Measurements from ENCODE around the gene AMN.

AMN gene

DNA sequence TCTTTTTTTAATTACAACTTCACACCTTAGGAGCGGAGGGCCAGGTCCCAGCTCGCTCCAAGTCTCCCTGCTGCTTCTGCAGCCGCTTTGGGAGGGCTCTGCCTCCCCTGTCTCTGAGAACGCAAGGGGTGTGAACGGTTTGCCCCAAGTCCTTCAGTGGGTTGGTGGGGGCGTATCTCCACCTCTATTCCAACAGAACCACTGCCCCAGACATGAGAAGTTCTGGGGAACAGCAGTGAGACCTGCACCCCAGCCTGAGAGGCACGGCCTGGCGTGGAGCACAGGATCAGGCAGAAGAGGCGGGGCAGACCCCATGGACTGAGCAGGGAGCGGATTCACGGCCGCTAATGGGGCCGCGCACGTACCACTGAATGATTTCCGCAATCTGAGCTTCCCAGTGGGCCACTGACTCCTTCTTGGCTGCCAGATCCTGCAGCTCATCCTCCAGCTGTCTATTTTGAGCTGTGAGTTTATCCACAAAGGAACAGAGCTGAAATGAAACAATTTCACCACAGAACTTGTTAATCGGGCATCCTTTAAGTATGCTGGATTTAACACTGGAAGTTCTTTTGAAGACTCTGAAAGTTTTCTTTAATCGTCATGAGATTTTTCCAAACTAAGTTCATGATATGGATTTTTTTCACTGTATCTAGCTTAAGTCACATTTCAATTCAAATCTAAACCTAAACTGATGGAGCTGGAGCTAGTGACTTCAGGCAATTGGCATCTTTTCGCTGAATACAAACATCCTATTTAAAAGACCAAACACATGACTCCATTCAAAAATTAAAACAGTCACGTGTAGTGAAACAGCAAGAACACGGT, 44.4 kb downstream of the AMN start:
- DNase-seq (ENCODE audit: low spot score): no peak

DNA sequence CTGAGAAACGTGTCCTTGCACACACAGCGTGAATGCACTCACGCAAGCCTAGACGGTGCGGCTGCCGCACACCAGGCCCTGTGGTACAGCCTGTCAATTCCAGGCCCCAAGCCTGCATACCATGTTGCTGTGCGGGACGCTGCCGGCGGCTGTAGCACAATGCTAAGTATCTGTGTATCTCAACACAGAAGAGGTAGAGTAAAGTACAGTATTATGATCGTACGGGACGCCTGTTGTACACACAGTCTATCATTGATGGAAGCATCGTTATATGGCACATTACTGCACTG, 45.0 kb downstream of the AMN start:
- DNase-seq (ENCODE audit: low spot score): no peak

DNA sequence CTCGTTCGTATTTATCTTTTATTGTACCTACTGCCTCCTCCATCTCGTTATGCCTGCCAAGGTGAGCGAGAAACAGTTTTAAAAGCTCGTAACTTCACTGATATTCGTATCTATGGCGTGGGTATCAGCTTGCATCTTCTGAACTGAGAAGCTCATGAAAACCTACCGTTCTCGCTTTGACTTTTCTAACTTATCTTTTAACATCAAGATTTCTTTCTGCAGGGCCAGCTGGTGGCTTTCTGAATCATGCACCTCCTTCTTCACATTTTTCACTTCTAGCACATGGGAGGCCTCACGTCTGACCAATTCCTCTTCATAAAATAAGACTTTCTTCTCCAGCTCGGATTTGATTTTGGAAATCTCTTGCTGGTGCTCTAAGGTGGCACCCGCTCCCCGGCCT, 45.8 kb downstream of the AMN start:
- DNase-seq (ENCODE audit: low spot score): no peak

DNA sequence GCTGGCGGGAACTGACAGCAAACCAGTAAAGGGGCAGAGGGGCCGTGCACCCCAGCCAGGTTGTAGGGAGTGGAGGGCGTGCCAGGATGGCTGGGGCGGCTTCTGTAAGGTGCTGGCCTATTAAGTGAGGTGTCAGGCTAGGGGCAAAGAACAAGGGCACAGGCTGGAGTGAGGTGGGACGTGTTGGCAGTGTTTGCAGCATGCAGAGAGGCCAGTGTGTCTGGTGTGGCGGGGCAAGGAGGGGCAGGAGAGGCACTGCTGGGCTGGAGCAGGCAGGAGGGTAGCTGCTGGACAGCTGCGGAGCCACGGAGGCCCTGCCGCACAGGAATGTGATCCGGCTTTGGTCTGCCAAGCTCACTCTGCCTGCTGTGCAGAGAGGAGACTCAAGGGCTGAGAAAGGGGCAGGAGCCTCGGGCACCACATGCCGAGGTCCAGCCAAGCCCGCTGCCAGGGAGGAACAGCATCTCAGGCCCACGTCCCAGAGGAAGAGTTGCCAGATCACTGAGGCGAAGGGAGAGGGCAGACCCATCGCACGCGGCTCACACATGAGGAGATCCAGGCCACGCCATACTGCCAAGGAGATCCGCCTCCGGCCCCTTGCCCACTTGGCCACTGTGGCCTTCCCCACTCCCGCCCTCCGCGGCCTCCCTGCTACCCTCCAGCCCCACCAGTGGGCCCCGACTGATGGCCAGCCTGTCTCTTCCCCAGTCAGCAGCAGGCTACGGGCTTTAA, 46.8 kb downstream of the AMN start:
- DNase-seq (ENCODE audit: low spot score): no peak

DNA sequence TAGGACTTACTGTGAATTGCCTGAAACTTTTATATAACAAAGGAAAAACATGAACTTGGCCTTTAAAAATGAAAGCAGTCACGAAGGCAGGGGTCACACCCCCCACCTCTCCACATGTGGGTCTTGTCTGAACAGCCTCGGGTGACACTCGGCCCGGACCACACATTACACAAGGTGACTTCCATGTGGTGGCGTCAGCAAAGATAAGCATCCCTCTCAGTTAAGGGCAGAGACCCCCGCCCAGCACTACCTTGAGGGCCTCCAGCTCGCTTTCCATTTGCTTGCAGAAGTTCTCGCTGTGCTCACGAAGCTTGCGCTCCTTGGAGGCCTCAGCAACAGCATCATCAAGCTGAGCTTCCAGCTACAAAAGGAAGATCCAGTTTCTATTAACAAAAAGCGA, 47.4 kb downstream of the AMN start:
- DNase-seq (ENCODE audit: low spot score): no peak

DNA sequence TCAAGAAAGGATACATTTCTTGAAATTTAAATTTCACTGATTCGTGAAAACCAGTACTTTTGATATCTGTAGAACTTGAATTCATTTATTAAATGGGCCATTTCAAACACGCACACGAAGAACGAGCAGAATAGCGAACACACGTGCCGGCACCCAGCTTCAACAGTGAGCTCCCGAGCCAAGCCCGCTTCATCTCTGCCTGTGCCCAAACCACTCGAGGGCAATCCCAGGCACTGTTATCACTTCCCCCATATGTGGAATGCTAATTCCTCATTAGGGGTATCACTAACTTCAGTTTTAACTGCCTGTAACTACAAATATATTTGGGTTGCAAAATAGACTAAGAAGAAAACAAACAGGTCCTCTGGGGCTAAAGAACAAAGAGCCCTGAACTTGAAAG, 48.0 kb downstream of the AMN start:
- DNase-seq (ENCODE audit: low spot score): no peak

DNA sequence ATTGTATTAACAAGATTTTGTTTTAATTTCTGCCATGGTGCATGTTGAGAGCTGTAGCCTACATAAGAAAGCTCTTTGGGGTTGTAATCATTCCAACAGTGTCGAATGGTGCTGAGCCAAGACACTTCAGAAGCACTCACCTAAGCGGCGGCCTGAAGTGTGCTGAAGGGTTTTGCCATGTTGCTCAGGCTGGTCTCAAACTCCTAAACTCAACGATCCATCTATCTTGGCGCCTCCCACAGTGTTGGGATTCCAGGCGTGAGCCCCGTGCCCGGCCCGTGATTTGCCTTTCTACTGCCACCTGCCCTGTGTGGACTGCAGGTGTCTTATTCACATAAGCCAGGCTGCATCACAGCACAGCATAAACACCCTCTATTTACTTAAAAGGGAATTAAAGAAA, 48.9 kb downstream of the AMN start:
- no peak for DNase-seq (ENCODE audit: low spot score)

DNA sequence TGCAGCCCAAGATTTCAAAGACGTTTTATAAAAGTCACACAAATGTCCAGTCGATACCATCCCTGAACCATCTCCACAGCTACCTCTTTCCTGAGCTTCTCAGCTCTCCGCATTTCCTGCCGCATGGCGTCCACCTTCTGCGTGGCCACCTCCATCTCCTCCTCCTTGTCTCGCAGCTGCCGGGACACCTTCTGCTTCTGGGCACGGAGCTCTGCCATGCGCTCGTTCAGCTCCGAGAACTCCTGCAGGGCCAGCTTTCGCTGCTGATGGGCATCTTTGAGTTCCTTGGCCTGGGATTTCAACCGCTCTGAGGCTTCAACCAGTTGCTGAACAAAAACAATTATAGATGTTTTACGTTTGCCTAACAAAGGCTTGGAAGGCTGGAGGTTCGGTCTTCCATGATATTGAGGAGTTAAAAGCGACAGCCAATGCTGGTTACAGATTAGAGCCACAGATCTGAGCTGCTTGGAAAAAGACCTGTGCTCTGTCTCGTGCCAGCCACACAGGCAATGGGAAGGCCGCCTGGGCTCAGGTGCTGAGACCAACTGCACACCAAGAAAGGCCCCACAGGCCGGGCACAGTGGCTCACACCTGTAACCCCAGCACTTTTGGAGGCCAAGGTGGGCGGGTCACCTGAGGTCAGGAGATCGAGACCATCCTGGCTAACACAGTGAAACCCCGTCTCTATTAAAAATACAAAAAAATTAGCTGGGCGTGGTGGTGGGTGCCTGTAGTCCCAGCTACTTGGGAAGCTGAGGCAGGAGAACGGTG, 49.6 kb downstream of the AMN start:
- no peak for DNase-seq (ENCODE audit: low spot score)

DNA sequence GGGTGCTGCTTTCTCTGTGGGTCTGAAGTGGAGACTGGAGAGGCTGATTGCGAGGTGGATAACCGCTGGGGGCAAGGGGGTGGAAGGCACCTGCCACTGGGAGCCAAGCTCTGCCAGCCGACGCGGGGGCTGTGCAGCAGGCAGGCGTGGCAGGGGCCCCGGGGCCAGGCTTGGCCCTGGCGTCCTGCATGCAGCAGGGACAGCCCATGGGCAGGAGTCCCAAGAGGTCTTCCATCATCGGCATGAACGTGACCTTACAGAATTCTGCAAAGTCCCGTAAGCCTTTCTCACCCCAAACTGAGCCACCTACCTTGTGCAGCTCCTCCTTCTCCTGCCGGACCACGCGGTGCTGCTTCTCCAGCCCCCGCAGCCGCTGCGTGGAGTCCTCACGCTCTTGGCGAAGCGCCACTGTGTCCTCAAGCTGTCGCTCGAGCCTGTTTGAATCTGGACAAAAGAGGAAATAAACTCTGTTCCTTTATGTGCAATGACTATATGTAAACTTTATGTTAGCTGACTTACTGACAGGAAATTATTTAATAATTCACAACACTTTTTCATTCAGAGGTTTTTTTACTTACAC, 51.3 kb downstream of the AMN start:
- DNase-seq (ENCODE audit: low spot score): no peak

DNA sequence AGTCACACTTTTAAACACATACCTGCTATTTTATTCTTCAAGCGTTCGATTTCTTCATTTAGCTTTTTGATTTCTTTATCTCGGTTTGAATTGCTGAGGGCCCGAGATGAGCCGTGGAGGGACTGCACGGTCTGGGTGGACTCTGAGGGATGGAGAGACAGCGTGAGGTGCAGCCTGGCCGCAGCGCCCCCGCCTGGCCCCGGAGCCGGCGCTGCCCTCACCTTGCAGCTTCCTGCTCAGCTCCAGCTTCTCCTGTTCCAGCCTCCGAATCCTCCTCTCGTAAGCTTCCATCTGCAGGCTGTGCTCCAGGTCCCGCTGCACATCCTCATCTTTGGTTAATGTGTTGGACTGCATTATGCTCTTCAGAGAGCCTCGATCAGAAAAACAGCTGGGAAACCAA, 53.2 kb downstream of the AMN start:
- DNase-seq (ENCODE audit: low spot score): no peak

DNA sequence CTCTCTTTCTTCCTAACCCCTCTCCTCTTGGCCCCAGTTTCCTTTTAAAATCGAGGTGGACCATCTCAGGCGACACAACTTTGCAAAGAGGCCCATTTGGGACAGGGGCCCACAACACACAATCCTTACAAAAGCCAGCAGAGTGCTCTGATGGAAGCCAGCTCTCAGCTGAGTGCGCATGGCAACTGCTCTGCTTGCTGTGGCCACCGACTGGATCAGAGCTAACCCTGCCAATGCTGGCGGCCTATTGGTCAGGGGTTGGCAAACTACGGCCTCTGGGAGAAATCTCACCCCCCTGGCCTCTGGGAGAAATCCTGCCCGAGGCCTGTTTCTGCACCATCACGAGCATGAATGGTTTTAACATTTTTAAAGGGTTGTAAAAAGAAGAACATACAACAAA, 55.0 kb downstream of the AMN start:
- DNase-seq (ENCODE audit: low spot score): no peak

DNA sequence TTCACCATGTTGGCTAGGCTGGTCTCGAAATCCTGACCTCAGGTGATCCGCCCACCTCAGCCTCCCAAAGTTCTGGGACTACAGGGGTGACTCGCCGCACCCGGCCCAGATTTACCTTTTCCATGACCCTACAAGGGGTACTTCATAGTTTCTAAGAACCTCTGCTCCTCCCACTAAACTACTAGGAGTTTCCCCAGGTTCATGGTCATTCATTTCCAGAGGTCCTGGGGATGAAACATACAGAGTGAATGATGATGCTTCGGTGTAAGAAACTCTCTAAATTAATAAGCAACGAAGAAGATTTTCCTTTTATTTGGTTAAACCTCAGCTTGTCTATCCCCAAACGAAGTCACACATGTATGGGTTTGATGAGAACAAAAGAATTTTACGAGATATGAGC, 56.9 kb downstream of the AMN start:
- DNase-seq (ENCODE audit: low spot score): no peak

DNA sequence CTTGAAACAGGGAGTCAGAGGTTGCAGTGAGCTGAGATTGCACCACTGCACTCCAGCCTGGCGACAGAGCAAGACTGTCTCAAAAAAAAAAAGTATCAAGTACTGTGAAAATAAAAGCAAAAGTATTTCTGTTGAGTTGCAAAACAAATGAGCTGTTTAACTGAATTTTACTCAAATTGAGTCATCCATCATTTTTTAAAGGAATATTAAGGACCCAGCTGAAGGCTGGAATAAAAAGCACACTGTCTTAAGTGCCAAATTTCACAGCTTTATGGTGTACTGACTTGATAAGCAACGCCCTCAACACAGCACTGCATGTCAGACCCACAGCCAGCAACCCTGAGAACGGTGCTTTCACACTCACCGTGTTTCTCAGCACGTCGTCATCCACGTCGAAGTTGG, 57.9 kb downstream of the AMN start:
- DNase-seq (ENCODE audit: low spot score): no peak

All from activated CD4-positive, alpha-beta T cell treated with anti-CD3 and anti-CD28 coated beads, Interleukin-2, Interleukin-4, amounts not matched to agents 100 ng/mL and 50 ng/mL, durations not matched to agents 16 hours and 8 hours (primary cell).